ENCODE measurements around the gene SRGAP1.

Gene SRGAP1

GRCh38 chr12:64194333-64195149, 350.0 kb downstream of the SRGAP1 start:
- TF ChIP-seq POLR2AphosphoS5 (IDR thresholded peaks at IDR 0.05; ENCODE audit: low read depth, low read length) (no peak), SIN3A (IDR thresholded peaks at IDR 0.05; ENCODE audit: borderline replicate concordance, insufficient read depth, low read length) (no peak), REST (IDR thresholded peaks at IDR 0.05; ENCODE audit: insufficient read depth in 1 of 2, low read depth in 2 of 2, low read length in 2 of 2) (no peak), TAF1 (IDR thresholded peaks at IDR 0.05; ENCODE audit: borderline replicate concordance, insufficient read depth, low read length) (no peak), FOXP2 (optimal IDR thresholded peaks at IDR 0.05; ENCODE audit: borderline replicate concordance, extremely low read depth, extremely low read length, insufficient read depth) (no peak)

GRCh38 chr12:64203036-64203435, 358.5 kb downstream of the SRGAP1 start:
- TF ChIP-seq TAF1 (IDR thresholded peaks at IDR 0.05; ENCODE audit: borderline replicate concordance, insufficient read depth, low read length) (no peak), POLR2AphosphoS5 (IDR thresholded peaks at IDR 0.05; ENCODE audit: low read depth, low read length) (no peak), REST (IDR thresholded peaks at IDR 0.05; ENCODE audit: insufficient read depth in 1 of 2, low read depth in 2 of 2, low read length in 2 of 2) (no peak), FOXP2 (optimal IDR thresholded peaks at IDR 0.05; ENCODE audit: borderline replicate concordance, extremely low read depth, extremely low read length, insufficient read depth) (no peak), SIN3A (IDR thresholded peaks at IDR 0.05; ENCODE audit: borderline replicate concordance, insufficient read depth, low read length) (no peak)

GRCh38 chr12:64203775-64204174, 359.3 kb downstream of the SRGAP1 start:
- TF ChIP-seq REST (IDR thresholded peaks at IDR 0.05; ENCODE audit: insufficient read depth in 1 of 2, low read depth in 2 of 2, low read length in 2 of 2), result no peak
- no peak for TF ChIP-seq TAF1 (IDR thresholded peaks at IDR 0.05; ENCODE audit: borderline replicate concordance, insufficient read depth, low read length)
- no peak for TF ChIP-seq POLR2AphosphoS5 (IDR thresholded peaks at IDR 0.05; ENCODE audit: low read depth, low read length)
- TF ChIP-seq FOXP2 (optimal IDR thresholded peaks at IDR 0.05; ENCODE audit: borderline replicate concordance, extremely low read depth, extremely low read length, insufficient read depth), result no peak
- TF ChIP-seq SIN3A (IDR thresholded peaks at IDR 0.05; ENCODE audit: borderline replicate concordance, insufficient read depth, low read length), result no peak

GRCh38 chr12:64205542-64205941, 361.0 kb downstream of the SRGAP1 start:
- TF ChIP-seq TAF1 (IDR thresholded peaks at IDR 0.05; ENCODE audit: borderline replicate concordance, insufficient read depth, low read length), result no peak
- TF ChIP-seq SIN3A (IDR thresholded peaks at IDR 0.05; ENCODE audit: borderline replicate concordance, insufficient read depth, low read length), result no peak
- TF ChIP-seq REST (IDR thresholded peaks at IDR 0.05; ENCODE audit: insufficient read depth in 1 of 2, low read depth in 2 of 2, low read length in 2 of 2), result no peak
- no peak for TF ChIP-seq POLR2AphosphoS5 (IDR thresholded peaks at IDR 0.05; ENCODE audit: low read depth, low read length)
- no peak for TF ChIP-seq FOXP2 (optimal IDR thresholded peaks at IDR 0.05; ENCODE audit: borderline replicate concordance, extremely low read depth, extremely low read length, insufficient read depth)

All from PFSK-1 (cell line).